GM19238 (cell line): ENCODE data around the gene DDX6.

Experiments used
- DNase-seq: peaks from one replicate; pipeline ENCODE4 v3.0.0; 2011; ENCODE audit warnings: low spot score; ENCODE audit not compliant: insufficient read length

Gene DDX6

DNA sequence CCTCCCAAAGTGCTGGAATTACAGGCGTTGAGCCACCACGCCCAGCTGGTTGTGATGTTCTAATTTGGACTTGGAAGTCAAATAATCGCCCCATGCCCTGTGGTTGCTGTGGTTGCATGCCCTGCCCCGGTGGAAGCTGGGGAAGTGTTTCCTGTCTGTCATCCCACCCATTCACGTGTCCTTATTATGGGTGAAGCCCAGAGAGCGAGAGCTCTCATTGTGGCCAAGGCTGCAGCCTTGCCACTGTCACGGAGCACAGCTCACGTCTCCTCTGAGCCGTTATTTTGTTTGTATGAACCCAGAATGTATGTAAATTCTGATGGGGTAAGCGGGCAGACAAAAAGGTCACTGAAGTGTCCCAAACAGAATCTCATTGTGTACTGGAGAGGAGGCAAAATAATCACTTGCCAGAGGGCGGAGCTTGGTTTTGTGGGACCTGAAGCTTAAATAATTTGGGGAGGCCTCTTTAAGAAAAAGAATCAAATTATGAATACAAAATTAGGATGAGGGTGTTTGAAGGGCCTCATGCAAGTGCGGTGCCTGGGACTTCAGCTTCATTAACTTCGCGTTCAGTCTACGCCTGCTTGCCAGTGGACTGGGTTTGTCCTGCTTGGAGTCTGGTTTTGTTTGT, 85.7 kb downstream of the DDX6 start:
- no peak for DNase-seq

DNA sequence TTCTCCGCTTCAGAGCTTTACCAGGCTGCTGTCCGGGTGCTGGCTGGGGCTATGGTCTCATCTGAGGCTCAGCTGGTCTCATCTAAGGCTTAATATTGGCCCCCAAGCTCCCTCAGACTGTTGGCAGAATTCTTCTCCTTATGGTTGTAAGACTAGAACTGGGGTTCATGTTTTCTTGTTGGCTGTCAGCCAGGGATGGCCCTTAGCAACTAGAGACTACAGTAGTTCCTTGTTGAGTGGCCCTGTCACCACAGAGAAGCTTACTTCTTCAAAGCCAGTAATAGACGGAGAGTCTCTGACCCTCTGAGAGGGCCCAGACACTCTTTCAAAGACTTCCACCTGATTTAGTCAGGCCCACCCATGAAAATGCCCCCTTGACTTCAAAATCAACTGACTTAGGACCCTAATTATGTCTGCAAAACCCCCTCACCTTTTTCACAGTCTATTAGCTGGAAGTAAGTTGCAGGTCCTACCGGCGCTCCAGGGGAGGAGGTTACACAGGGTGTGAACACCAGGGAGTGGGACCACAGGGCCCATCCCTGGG, 87.3 kb downstream of the DDX6 start:
- DNase-seq = no peak

DNA sequence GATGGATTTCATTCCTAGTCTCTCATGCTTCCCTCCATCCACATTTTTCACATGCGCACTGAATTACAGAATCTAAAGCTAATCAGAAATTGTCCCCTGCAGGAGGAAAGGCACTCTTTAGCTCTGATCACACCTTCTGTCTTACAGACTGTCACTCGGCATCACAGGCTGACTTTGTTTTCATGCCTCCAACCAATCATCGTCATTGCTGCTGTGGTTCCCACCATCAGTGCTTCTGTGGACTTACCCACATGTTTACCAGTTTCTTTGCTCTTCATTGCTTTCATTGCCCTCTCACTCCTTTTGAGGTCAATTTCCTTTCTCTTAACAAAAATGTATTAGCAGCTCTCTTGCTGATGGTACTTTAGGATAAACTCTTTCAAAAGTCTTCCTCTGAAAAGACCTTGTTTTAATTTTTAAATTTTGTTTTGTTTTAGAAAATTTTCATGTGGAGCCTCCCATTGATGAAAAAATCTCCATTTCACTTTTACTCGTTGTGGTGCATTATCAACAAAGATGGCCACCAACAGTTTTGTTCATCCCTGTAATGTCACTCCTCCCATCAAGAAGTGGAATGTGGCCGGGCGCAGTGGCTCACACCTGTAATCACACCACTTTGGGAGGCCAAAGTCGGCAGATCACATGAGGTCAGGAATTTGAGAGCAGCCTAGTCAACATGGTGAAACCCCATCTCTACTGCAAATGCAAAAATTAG, 91.3 kb downstream of the DDX6 start:
- DNase-seq = no peak
